ENCODE results near the gene KCNH6.

Gene KCNH6

GRCh38 chr17:63480192-63480784 lies 42.9 kb upstream of the KCNH6 start:
- 0 out of 2 replicates have a peak, but pooled peaks cover 4% of the 10 kb centered on the region for H3K4me1 ChIP-seq (ENCODE audit: low read length)
- TF ChIP-seq EZH2 (optimal IDR thresholded peaks at IDR 0.05; ENCODE audit: low read depth, low read length): no peak
- H3K4me3 ChIP-seq (ENCODE audit: low read length): no peak overlapping the region

DNA sequence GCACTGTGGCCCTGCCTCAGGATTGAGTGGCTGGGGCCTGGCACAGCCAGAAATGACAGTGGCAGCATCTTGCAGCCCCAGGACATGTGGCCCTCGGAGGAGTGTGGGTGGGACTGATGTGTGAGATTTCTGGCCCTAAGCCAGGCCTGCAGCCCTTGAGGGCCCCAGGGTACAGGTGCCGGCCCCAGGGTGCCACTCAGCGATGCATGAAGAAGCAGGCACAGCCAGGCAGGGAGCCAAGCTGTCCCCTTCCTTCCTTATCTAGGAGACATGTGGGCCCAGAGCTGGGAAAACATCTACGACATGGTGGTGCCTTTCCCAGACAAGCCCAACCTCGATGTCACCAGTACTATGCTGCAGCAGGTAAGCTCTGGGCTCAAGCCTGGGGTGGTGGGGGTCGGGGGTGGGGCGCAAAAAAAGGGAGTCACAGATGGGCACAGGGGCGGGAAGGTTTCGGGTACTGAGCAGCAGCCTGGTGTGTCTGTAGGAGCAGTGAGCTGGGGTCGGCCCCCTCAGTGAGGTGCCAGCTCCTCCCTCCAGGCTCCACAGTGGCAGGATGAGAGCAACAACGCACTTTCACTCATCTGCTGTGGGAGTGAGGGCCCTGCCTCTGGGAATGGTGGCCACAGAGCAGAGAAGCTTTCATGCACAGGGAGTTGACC lies 42.2 kb upstream of the KCNH6 start:
- no peak overlapping the region for H3K27ac ChIP-seq (ENCODE audit: low read length)
- no peaks in the 10 kb centered on the region for H4K20me1 ChIP-seq (ENCODE audit: insufficient read depth, low read length)
- no peaks in the 10 kb centered on the region for H3K9me2 ChIP-seq (replicated peaks; ENCODE audit: insufficient read depth, low read length)
- no peak overlapping the region for H3K4me2 ChIP-seq (ENCODE audit: low read depth, low read length)
- DNase-seq: no peak
- H3K9ac ChIP-seq (ENCODE audit: low read length): no peak overlapping the region
- H3F3A ChIP-seq (ENCODE audit: insufficient read depth, low read length): no peaks in the 10 kb centered on the region
- H2AFZ ChIP-seq (ENCODE audit: low read length): no peak overlapping the region
- H3K9me3 ChIP-seq (replicated peaks; ENCODE audit: insufficient read depth, low read length): no peaks in the 10 kb centered on the region
- H3K4me1 ChIP-seq (ENCODE audit: low read length): 0 out of 2 replicates have a peak, but pooled peaks cover 4% of the 10 kb centered on the region
- TF ChIP-seq EZH2 (optimal IDR thresholded peaks at IDR 0.05; ENCODE audit: low read depth, low read length) (no peak), EZH2phosphoT487 (IDR thresholded peaks at IDR 0.05; ENCODE audit: low read length) (no peak), CTCF (IDR thresholded peaks at IDR 0.05; ENCODE audit: low read length) (no peak)
- H3K36me3 ChIP-seq (replicated peaks; ENCODE audit: insufficient read depth, low read length): no peaks in the 10 kb centered on the region
- H3K27me3 ChIP-seq (replicated peaks; ENCODE audit: insufficient read depth, low read length): peaks cover 84% of the 10 kb centered on the region
- H3K79me2 ChIP-seq (ENCODE audit: low read length): no peaks in the 10 kb centered on the region
- no peak overlapping the region for H3K4me3 ChIP-seq (ENCODE audit: low read length)

More at GRCh38 chr17:63480192-63480784, 42.9 kb upstream of the KCNH6 start:
- no peak overlapping the region for H3K9ac ChIP-seq (ENCODE audit: low read length)
- H3K9me3 ChIP-seq (replicated peaks; ENCODE audit: insufficient read depth, low read length): no peaks in the 10 kb centered on the region
- H2AFZ ChIP-seq (ENCODE audit: low read length): no peak overlapping the region
- H3K27me3 ChIP-seq (replicated peaks; ENCODE audit: insufficient read depth, low read length): peaks cover 87% of the 10 kb centered on the region
- H3K36me3 ChIP-seq (replicated peaks; ENCODE audit: insufficient read depth, low read length): no peaks in the 10 kb centered on the region
- H3F3A ChIP-seq (ENCODE audit: insufficient read depth, low read length): no peaks in the 10 kb centered on the region
- no peak overlapping the region for H3K27ac ChIP-seq (ENCODE audit: low read length)
- H4K20me1 ChIP-seq (ENCODE audit: insufficient read depth, low read length): no peaks in the 10 kb centered on the region
- no peaks in the 10 kb centered on the region for H3K9me2 ChIP-seq (replicated peaks; ENCODE audit: insufficient read depth, low read length)
- H3K4me2 ChIP-seq (ENCODE audit: low read depth, low read length): no peak overlapping the region
- DNase-seq: no peak
- no peaks in the 10 kb centered on the region for H3K79me2 ChIP-seq (ENCODE audit: low read length)

- no peaks in the 10 kb centered on the region for H3F3A ChIP-seq (ENCODE audit: insufficient read depth, low read length)
- H3K36me3 ChIP-seq (replicated peaks; ENCODE audit: insufficient read depth, low read length): no peaks in the 10 kb centered on the region
- no peaks in the 10 kb centered on the region for H3K9me3 ChIP-seq (replicated peaks; ENCODE audit: insufficient read depth, low read length)
- no peaks in the 10 kb centered on the region for H3K79me2 ChIP-seq (ENCODE audit: low read length)
- H3K9ac ChIP-seq (ENCODE audit: low read length): no peak overlapping the region
- H4K20me1 ChIP-seq (ENCODE audit: insufficient read depth, low read length): no peaks in the 10 kb centered on the region
- no peak overlapping the region for H3K27ac ChIP-seq (ENCODE audit: low read length)
- TF ChIP-seq EZH2phosphoT487 (IDR thresholded peaks at IDR 0.05; ENCODE audit: low read length): no peak
- no peak overlapping the region for H3K4me3 ChIP-seq (ENCODE audit: low read length)
- DNase-seq: no peak
- H3K27me3 ChIP-seq (replicated peaks; ENCODE audit: insufficient read depth, low read length): peaks cover 84% of the 10 kb centered on the region
- H3K4me1 ChIP-seq (ENCODE audit: low read length): 0 out of 2 replicates have a peak, but pooled peaks cover 4% of the 10 kb centered on the region
- H2AFZ ChIP-seq (ENCODE audit: low read length): no peak overlapping the region
- H3K9me2 ChIP-seq (replicated peaks; ENCODE audit: insufficient read depth, low read length): no peaks in the 10 kb centered on the region
- H3K4me2 ChIP-seq (ENCODE audit: low read depth, low read length): no peak overlapping the region
Measured at GRCh38 chr17:63481488-63481870, 41.7 kb upstream of the KCNH6 start.

- DNase-seq: no peak
- Histone ChIP-seq H3K4me1 (ENCODE audit: low read length) (0 out of 2 replicates have a peak, but pooled peaks cover 4% of the 10 kb centered on the region), H2AFZ (ENCODE audit: low read length) (no peak overlapping the region), H3K79me2 (ENCODE audit: low read length) (no peaks in the 10 kb centered on the region), H3K4me2 (ENCODE audit: low read depth, low read length) (no peak overlapping the region), H3K9me3 (replicated peaks; ENCODE audit: insufficient read depth, low read length) (no peaks in the 10 kb centered on the region), H3K9ac (ENCODE audit: low read length) (no peak overlapping the region), H3F3A (ENCODE audit: insufficient read depth, low read length) (no peaks in the 10 kb centered on the region), H3K4me3 (ENCODE audit: low read length) (no peak overlapping the region), H3K36me3 (replicated peaks; ENCODE audit: insufficient read depth, low read length) (no peaks in the 10 kb centered on the region), H3K9me2 (replicated peaks; ENCODE audit: insufficient read depth, low read length) (no peaks in the 10 kb centered on the region), H3K27me3 (replicated peaks; ENCODE audit: insufficient read depth, low read length) (peaks cover 89% of the 10 kb centered on the region), H4K20me1 (ENCODE audit: insufficient read depth, low read length) (no peaks in the 10 kb centered on the region), H3K27ac (ENCODE audit: low read length) (no peak overlapping the region)
- TF ChIP-seq EZH2phosphoT487 (IDR thresholded peaks at IDR 0.05; ENCODE audit: low read length): no peak
- TF ChIP-seq EZH2 (optimal IDR thresholded peaks at IDR 0.05; ENCODE audit: low read depth, low read length): no peak
- no peak for TF ChIP-seq CTCF (IDR thresholded peaks at IDR 0.05; ENCODE audit: low read length)
Measured at GRCh38 chr17:63482509-63482908, 40.6 kb upstream of the KCNH6 start.
